ENCODE measurements around the gene PCGF6.
A peak's percentile ranks its signal among the peaks of the same experiment; 100 is the strongest.

Gene PCGF6

GRCh38 chr10:103353281-103353680 is 2.3 kb upstream of the PCGF6 start:
- TF ChIP-seq, protein P1, sequence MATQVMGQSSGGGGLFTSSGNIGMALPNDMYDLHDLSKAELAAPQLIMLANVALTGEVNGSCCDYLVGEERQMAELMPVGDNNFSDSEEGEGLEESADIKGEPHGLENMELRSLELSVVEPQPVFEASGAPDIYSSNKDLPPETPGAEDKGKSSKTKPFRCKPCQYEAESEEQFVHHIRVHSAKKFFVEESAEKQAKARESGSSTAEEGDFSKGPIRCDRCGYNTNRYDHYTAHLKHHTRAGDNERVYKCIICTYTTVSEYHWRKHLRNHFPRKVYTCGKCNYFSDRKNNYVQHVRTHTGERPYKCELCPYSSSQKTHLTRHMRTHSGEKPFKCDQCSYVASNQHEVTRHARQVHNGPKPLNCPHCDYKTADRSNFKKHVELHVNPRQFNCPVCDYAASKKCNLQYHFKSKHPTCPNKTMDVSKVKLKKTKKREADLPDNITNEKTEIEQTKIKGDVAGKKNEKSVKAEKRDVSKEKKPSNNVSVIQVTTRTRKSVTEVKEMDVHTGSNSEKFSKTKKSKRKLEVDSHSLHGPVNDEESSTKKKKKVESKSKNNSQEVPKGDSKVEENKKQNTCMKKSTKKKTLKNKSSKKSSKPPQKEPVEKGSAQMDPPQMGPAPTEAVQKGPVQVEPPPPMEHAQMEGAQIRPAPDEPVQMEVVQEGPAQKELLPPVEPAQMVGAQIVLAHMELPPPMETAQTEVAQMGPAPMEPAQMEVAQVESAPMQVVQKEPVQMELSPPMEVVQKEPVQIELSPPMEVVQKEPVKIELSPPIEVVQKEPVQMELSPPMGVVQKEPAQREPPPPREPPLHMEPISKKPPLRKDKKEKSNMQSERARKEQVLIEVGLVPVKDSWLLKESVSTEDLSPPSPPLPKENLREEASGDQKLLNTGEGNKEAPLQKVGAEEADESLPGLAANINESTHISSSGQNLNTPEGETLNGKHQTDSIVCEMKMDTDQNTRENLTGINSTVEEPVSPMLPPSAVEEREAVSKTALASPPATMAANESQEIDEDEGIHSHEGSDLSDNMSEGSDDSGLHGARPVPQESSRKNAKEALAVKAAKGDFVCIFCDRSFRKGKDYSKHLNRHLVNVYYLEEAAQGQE (IDR thresholded peaks at IDR 0.05; ENCODE audit: low read depth): no peak

DNA sequence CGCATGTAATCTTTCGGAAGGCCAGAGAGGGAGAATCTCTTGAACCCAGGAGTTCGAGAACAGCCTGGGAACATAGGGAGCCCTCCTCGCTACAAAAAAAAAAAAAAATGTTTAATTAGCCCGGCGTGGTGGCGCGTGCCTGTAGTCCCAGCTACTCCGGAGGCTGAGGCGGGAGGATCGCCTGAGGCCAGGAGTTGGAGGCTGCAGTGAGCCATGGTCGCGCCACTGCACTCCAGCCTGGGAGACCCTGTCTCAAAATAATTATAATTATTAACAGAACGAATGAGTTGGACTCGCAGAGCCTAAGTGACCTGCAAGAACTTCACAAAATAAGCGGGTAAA is 794 bp downstream of the PCGF6 start:
- TF ChIP-seq, protein P1 (IDR thresholded peaks at IDR 0.05; ENCODE audit: low read depth): no peak
- no peak for TF ChIP-seq NFIC (IDR thresholded peaks at IDR 0.05)
- no peak for TF ChIP-seq CREB1 (IDR thresholded peaks at IDR 0.05; ENCODE audit: low read depth)
- TF ChIP-seq TAF1 (IDR thresholded peaks at IDR 0.05; ENCODE audit: low read depth): no peak

- no peak for TF ChIP-seq CREB1 (IDR thresholded peaks at IDR 0.05; ENCODE audit: low read depth)
- no peak for TF ChIP-seq NFIC (IDR thresholded peaks at IDR 0.05)
- no peak for TF ChIP-seq FOXM1 (IDR thresholded peaks at IDR 0.05; ENCODE audit: borderline replicate concordance, low read depth)
- TF ChIP-seq ZBTB7A (IDR thresholded peaks at IDR 0.05; ENCODE audit: low read depth): no peak
- TF ChIP-seq EP300 (IDR thresholded peaks at IDR 0.05; ENCODE audit: borderline replicate concordance): no peak
- no peak for TF ChIP-seq TAF1 (IDR thresholded peaks at IDR 0.05; ENCODE audit: low read depth)
- no peak for TF ChIP-seq YY1 (IDR thresholded peaks at IDR 0.05; ENCODE audit: low read depth)
- no peak for TF ChIP-seq EGR1 (IDR thresholded peaks at IDR 0.05)
- TF ChIP-seq, protein P1 (IDR thresholded peaks at IDR 0.05; ENCODE audit: low read depth): no peak
- no peak for TF ChIP-seq CEBPB (IDR thresholded peaks at IDR 0.05)
- no peak for TF ChIP-seq TCF12 (IDR thresholded peaks at IDR 0.05; ENCODE audit: low read depth)
- no peak for TF ChIP-seq TEAD4 (IDR thresholded peaks at IDR 0.05)
- TF ChIP-seq USF1 (IDR thresholded peaks at IDR 0.05): no peak
- TF ChIP-seq, protein P2, sequence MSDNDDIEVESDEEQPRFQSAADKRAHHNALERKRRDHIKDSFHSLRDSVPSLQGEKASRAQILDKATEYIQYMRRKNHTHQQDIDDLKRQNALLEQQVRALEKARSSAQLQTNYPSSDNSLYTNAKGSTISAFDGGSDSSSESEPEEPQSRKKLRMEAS (IDR thresholded peaks at IDR 0.05): no peak
- TF ChIP-seq RAD21 (IDR thresholded peaks at IDR 0.05; ENCODE audit: low read depth): no peak
Measured at GRCh38 chr10:103336370-103336769, 14.6 kb downstream of the PCGF6 start.

DNA sequence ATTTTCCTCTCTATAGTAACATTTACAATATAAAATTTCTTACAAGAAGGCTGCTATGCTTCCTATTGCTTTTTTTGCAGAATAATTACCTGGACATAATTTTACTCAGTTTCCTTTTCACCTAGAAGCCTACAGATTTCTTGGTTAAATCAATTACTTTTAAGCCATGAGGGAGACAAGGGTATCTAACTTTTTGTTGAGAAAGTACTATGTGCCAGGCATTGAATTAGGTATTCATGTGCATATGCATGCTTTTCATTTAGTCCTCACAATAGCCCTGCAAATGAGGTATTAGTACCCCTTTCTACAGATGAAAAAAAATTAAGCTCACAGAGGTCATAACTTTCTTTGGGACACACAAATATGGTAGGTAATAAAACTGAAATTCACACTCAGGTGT is 16.4 kb downstream of the PCGF6 start:
- TF ChIP-seq EP300 (IDR thresholded peaks at IDR 0.05; ENCODE audit: borderline replicate concordance) (no peak), YY1 (IDR thresholded peaks at IDR 0.05; ENCODE audit: low read depth) (no peak), TAF1 (IDR thresholded peaks at IDR 0.05; ENCODE audit: low read depth) (no peak), TCF12 (IDR thresholded peaks at IDR 0.05; ENCODE audit: low read depth) (no peak), FOXM1 (IDR thresholded peaks at IDR 0.05; ENCODE audit: borderline replicate concordance, low read depth) (no peak), CREB1 (IDR thresholded peaks at IDR 0.05; ENCODE audit: low read depth) (no peak), ZBTB7A (IDR thresholded peaks at IDR 0.05; ENCODE audit: low read depth) (no peak), CEBPB (IDR thresholded peaks at IDR 0.05) (no peak)
- TF ChIP-seq, protein P2 (IDR thresholded peaks at IDR 0.05): no peak

- TF ChIP-seq CEBPB (IDR thresholded peaks at IDR 0.05): no peak
- peak; percentile 38; the same call in 1 of the 2 replicates for TF ChIP-seq RAD21 (IDR thresholded peaks at IDR 0.05; ENCODE audit: low read depth)
- TF ChIP-seq, protein P2 (IDR thresholded peaks at IDR 0.05): no peak
- no peak for TF ChIP-seq ZBTB7A (IDR thresholded peaks at IDR 0.05; ENCODE audit: low read depth)
Measured at GRCh38 chr10:103333934-103334520, 16.9 kb downstream of the PCGF6 start.

Measured in Ishikawa (cell line).